A673 (cell line): ENCODE measurements around the gene ZNF496.

Experiments
- EZH2 ChIP-seq: fragments of 200-600 bp; sonication (generic); IDR thresholded peaks from 2 replicates; pipeline ENCODE4 v1.6.1; 2017; ENCODE audit warnings: borderline replicate concordance, low read depth, mild to moderate bottlenecking, mixed read lengths, antibody characterized with exemption, low read length; ENCODE audit not compliant: poor library complexity, severe bottlenecking
- TF ChIP-seq, protein P1 (sequence below): fragments of 300-800, 200-600 bp; sonication (generic); conservative IDR thresholded peaks from 2 replicates; pipeline ENCODE4 v1.5.1; 2017; ENCODE audit warnings: low read depth, mild to moderate bottlenecking, antibody characterized with exemption, low read length, moderate library complexity, mixed read lengths

DNA sequence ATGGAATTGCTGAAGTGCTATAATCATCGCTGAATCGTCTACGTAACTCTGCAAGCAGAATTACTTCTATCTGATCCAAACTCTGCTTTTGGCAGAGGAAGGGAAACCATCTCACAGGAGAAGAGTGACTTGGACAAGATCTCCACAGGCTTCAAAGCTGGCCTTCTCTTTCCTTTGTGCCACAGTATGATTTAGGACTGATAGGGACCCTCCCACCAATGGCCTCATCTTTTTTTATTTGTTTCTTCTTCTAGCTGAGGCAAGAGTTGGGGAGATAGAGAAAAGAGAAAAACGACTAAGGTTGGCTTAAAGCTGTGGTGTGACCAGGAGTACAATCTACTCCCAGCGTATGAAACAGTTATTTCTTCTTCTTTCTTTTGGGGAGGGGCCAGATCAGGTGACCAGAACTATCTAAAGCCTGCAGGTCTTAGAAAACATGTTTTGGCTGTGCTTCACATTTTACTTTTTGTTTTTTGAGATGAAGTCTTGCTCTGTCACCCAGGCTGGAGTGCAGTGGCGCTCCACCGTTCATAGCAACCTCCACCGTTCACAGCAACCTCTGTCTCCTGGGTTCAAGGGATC lies 35.0 kb downstream of the ZNF496 start:
- no peak for TF ChIP-seq EZH2
- TF ChIP-seq, protein P1, sequence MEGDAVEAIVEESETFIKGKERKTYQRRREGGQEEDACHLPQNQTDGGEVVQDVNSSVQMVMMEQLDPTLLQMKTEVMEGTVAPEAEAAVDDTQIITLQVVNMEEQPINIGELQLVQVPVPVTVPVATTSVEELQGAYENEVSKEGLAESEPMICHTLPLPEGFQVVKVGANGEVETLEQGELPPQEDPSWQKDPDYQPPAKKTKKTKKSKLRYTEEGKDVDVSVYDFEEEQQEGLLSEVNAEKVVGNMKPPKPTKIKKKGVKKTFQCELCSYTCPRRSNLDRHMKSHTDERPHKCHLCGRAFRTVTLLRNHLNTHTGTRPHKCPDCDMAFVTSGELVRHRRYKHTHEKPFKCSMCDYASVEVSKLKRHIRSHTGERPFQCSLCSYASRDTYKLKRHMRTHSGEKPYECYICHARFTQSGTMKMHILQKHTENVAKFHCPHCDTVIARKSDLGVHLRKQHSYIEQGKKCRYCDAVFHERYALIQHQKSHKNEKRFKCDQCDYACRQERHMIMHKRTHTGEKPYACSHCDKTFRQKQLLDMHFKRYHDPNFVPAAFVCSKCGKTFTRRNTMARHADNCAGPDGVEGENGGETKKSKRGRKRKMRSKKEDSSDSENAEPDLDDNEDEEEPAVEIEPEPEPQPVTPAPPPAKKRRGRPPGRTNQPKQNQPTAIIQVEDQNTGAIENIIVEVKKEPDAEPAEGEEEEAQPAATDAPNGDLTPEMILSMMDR, result no peak
